ENCODE measurements around the gene UBAC1. TPM values are rescaled to one million over a fixed set of nuclear protein-coding genes. Genes with fewer than 3 reads are reported as not detected.
"Not testable (repeated sequence)": the region's sequence is repeated elsewhere in the genome, so short reads cannot be mapped to it uniquely, and the experiment has no call there.

The UBAC1 gene
- total RNA-seq, 1 donor from 2014 or later, result 35.2 TPM

- no peak for ATAC-seq
- no peak for DNase-seq (ENCODE audit: low spot score)
- intact Hi-C loops (cut with DNase I), result no loop called here
These were observed 2.2 kb upstream of the UBAC1 start for GRCh38 chr9:135963338-135963737.

GRCh38 chr9:135962696-135963307 is 1.6 kb upstream of the UBAC1 start:
- DNase-seq (ENCODE audit: low spot score) (no peak), ATAC-seq (no peak)
- intact Hi-C loops (cut with DNase I), result no loop called here

- ATAC-seq (no peak), DNase-seq (ENCODE audit: low spot score) (no peak)
- intact Hi-C loops (cut with DNase I), result no loop called here
These were observed 880 bp upstream of the UBAC1 start for GRCh38 chr9:135961811-135962695.

GRCh38 chr9:135960411-135961276 is 529 bp downstream of the UBAC1 start:
- intact Hi-C loops (cut with DNase I), result no loop called here
- DNase-seq (ENCODE audit: low spot score) (peak; percentile 81), ATAC-seq (peak; percentile 28)

GRCh38 chr9:135959814-135960213 is 1.4 kb downstream of the UBAC1 start:
- ATAC-seq, result no peak
- intact Hi-C loops (cut with DNase I), result no loop called here
- no peak for DNase-seq (ENCODE audit: low spot score)

GRCh38 chr9:135958485-135958884 is 2.7 kb downstream of the UBAC1 start:
- no peak for ATAC-seq
- no peak for DNase-seq (ENCODE audit: low spot score)
- intact Hi-C loops (cut with DNase I), result no loop called here

GRCh38 chr9:135957431-135957830 is 3.7 kb downstream of the UBAC1 start:
- DNase-seq (ENCODE audit: low spot score), result no peak
- no peak for ATAC-seq
- intact Hi-C loops (cut with DNase I), result no loop called here

- intact Hi-C loops (cut with DNase I), result no loop called here
- DNase-seq (ENCODE audit: low spot score), result no peak
- no peak for ATAC-seq
These were observed 4.4 kb downstream of the UBAC1 start for GRCh38 chr9:135956802-135957174.

GRCh38 chr9:135955934-135956801 is 5.0 kb downstream of the UBAC1 start:
- DNase-seq (ENCODE audit: low spot score) (no peak), ATAC-seq (no peak)
- intact Hi-C loops (cut with DNase I), result no loop called here

- ATAC-seq (no peak), DNase-seq (ENCODE audit: low spot score) (no peak)
- intact Hi-C loops (cut with DNase I), result no loop called here
These were observed 8.4 kb downstream of the UBAC1 start for GRCh38 chr9:135952664-135953206.

GRCh38 chr9:135951889-135952663 is 9.1 kb downstream of the UBAC1 start:
- DNase-seq (ENCODE audit: low spot score) (no peak), ATAC-seq (no peak)
- intact Hi-C loops (cut with DNase I), result no loop called here

- intact Hi-C loops (cut with DNase I); DNase-seq (ENCODE audit: low spot score); ATAC-seq: not testable (repeated sequence)
These were observed 9.9 kb downstream of the UBAC1 start for GRCh38 chr9:135951310-135951709.

GRCh38 chr9:135950841-135951240 is 10.3 kb downstream of the UBAC1 start:
- intact Hi-C loops (cut with DNase I); ATAC-seq; DNase-seq (ENCODE audit: low spot score): not testable (repeated sequence)

GRCh38 chr9:135950135-135950682 is 11.0 kb downstream of the UBAC1 start:
- ATAC-seq, result peak; percentile 59
- intact Hi-C loops (cut with DNase I), result no loop called here
- no peak for DNase-seq (ENCODE audit: low spot score)

- intact Hi-C loops (cut with DNase I), result no loop called here
- DNase-seq (ENCODE audit: low spot score), result no peak
- ATAC-seq, result peak; percentile 80
These were observed 11.6 kb downstream of the UBAC1 start for GRCh38 chr9:135949501-135950134.

- no peak for DNase-seq (ENCODE audit: low spot score)
- ATAC-seq, result peak; percentile 28
- intact Hi-C loops (cut with DNase I), result no loop called here
These were observed 12.2 kb downstream of the UBAC1 start for GRCh38 chr9:135948968-135949367.

GRCh38 chr9:135948446-135948845 is 12.7 kb downstream of the UBAC1 start:
- ATAC-seq (no peak), DNase-seq (ENCODE audit: low spot score) (no peak)
- intact Hi-C loops (cut with DNase I), result no loop called here

Data from sciatic nerve (tissue), 2 donors.